Posterior vena cava (tissue), 2 donors: Measurements from ENCODE around the gene FAM13B. TPM values are rescaled to one million over a fixed set of nuclear protein-coding genes. Genes with fewer than 3 reads are reported as not detected.
"Not testable (repeated sequence)": the region's sequence is repeated elsewhere in the genome, so short reads cannot be mapped to it uniquely, and the experiment has no call there.

Experiments used
- DNase-seq: peaks from one replicate; pipeline ENCODE4 v3.0.0-alpha.2; 2020; ENCODE audit warnings: low spot score
- intact Hi-C, 2 donors: fragments of 100-400 bp; cut with DNase I; formaldehyde crosslinking; loops; one replicate each; pipeline versions ENCODE4 v1.14.1 to v1.14.2; 2022 to 2023
- total RNA-seq, 2 donors: library from RNA; stranded (reverse); fragmentation: NEBNext Ultra II Directional; extraction: Animal tissue kit (Norgen Biotek cat#: 25700); gene quantifications; one replicate each; pipeline ENCODE4 v1.2.1, GENCODE V29; 2021
- donor health status: DM: yes; HTN: yes; CAD: no.
- donor health status: DM: yes; HTN: yes; CAD: no.

FAM13B gene
- total RNA-seq, 2 donors from 2014 or later = 70.3 to 70.9 TPM

GRCh38 chr5:138000102-138000723 is 32.7 kb downstream of the FAM13B start:
- intact Hi-C loops = no loop called here
- no peak for DNase-seq

GRCh38 chr5:137997726-137998213 is 35.1 kb downstream of the FAM13B start:
- no peak for DNase-seq
- intact Hi-C loops = no loop called here

GRCh38 chr5:137995749-137996128 is 37.1 kb downstream of the FAM13B start:
- intact Hi-C loops = no loop called here
- DNase-seq = no peak

- intact Hi-C loops = no loop called here
- no peak for DNase-seq
Measured at GRCh38 chr5:137995077-137995748, 37.7 kb downstream of the FAM13B start.

- no peak for DNase-seq
Measured at GRCh38 chr5:137994556-137994955, 38.3 kb downstream of the FAM13B start.

GRCh38 chr5:137989419-137989818 is 43.5 kb downstream of the FAM13B start:
- intact Hi-C loops = no loop called here
- DNase-seq = no peak

More at GRCh38 chr5:137994556-137994955, 38.3 kb downstream of the FAM13B start:
- intact Hi-C loops = no loop called here

GRCh38 chr5:137975208-137975607 is 57.7 kb downstream of the FAM13B start:
- DNase-seq = no peak
- intact Hi-C loops = no loop called here

- DNase-seq, intact Hi-C loops: not testable (repeated sequence)
Measured at GRCh38 chr5:137970384-137970783, 62.5 kb downstream of the FAM13B start.

GRCh38 chr5:137960819-137961218 is 72.1 kb downstream of the FAM13B start:
- intact Hi-C loops = no loop called here
- no peak for DNase-seq

GRCh38 chr5:137960141-137960540 is 72.7 kb downstream of the FAM13B start:
- intact Hi-C loops = no loop called here
- no peak for DNase-seq

- intact Hi-C loops = no loop called here
- DNase-seq = no peak
Measured at GRCh38 chr5:137959488-137959887, 73.4 kb downstream of the FAM13B start.

GRCh38 chr5:137957948-137958347 is 74.9 kb downstream of the FAM13B start:
- DNase-seq = no peak
- intact Hi-C loops = no loop called here

GRCh38 chr5:137954131-137954879 is 78.6 kb downstream of the FAM13B start:
- intact Hi-C loops = no loop called here
- DNase-seq = no peak

GRCh38 chr5:137945825-137946224 is 87.1 kb downstream of the FAM13B start:
- intact Hi-C loops = no loop called here
- DNase-seq = no peak

GRCh38 chr5:137944280-137944679 is 88.6 kb downstream of the FAM13B start:
- DNase-seq, intact Hi-C loops: not testable (repeated sequence)

GRCh38 chr5:137939331-137939730 is 93.5 kb downstream of the FAM13B start:
- intact Hi-C loops = no loop called here
- no peak for DNase-seq

GRCh38 chr5:137938751-137939143 is 94.1 kb downstream of the FAM13B start:
- no peak for DNase-seq
- intact Hi-C loops = no loop called here

- intact Hi-C loops = no loop called here
- DNase-seq = no peak
Measured at GRCh38 chr5:137937994-137938750, 94.7 kb downstream of the FAM13B start.

GRCh38 chr5:137935694-137936093 is 97.2 kb downstream of the FAM13B start:
- no peak for DNase-seq
- intact Hi-C loops = no loop called here

GRCh38 chr5:137935190-137935589 is 97.7 kb downstream of the FAM13B start:
- DNase-seq = no peak
- intact Hi-C loops = no loop called here
